ENCODE results near the gene CRK. TPM values are rescaled to one million over a fixed set of nuclear protein-coding genes. Genes with fewer than 3 reads are reported as not detected.

Gene CRK
- total and polyA plus RNA-seq, 10 of the 15 experiments (the other 5 are each of a cell fraction or from before 2014, with no cell fraction given): 11.1 to 23.8 (median 20.5) TPM

DNA sequence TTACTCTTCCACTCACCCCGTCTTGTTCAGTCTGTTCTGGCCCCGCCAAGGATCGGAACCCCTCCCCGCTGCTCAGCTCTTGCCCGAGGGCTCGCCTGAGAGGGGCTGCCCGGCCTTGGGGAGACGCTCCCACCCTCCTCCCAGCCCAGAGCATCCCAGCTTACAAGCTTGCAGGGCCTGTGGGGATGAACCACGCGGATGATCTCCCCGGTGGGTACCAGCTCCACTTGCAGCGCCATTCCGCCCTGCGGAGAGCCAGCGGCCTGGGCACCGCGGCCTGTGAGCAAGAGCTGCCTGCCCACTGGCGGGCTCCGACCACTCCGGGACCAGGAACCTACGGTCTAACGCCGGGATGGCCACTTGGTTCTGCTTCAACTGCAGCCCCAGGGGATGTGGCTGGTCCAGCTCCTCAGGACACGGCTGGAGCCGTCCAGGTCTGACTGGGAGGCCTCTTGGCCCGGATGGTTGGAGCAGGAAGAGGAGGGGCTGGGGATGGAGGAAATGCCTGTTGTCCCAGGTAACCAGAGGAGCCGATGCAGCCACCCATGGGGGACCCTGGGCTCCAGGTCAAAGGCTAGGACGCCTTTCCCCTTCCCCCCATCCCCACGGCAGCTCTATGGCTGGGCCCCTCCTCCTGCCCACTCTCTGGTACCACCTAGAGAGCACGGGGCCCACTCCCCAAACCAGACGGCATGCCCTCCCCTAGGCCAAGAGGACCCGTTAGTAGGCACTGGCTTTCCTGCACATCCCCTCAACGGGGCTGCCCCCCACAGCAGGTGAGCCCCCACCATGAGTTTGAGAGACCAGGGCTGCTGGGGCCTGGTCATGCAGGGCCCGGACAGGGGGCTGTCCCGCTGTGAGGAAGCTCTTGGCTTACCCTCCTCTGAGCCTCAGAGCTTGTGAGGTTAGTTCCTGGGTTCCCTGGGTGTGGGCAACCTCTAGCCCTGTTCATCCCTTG lies 36.5 kb upstream of the CRK start, which contains the start of gene MYO1C:
MYO1C (minus strand) TSS at position 438 of the 958 bp plus-strand sequence; CDS start at position 239, 199 bp downstream.
- Histone ChIP-seq H3K4me2 (ENCODE audit: control insufficient read depth, insufficient read depth) (peak within 1 kb of the TSS; percentile 99), H3K36me3 (ENCODE audit: control insufficient read depth in 2 of 2, insufficient read depth in 2 of 2, low read length in 1 of 2) (peaks cover 0 to 4% of the 10 kb centered on the region in 2 experiments; a peak in 1 of 4 replicates), H3K27me3 (replicated peaks in 1 of 2; ENCODE audit: control insufficient read depth in 2 of 2, insufficient read depth in 2 of 2, low read length in 1 of 2) (no peaks in the 10 kb centered on the region), H3K4me3 (peak within 1 kb of the TSS; percentile 60; the same call in 1 of the 2 replicates), H4K20me1 (ENCODE audit: control insufficient read depth, insufficient read depth) (no peaks in the 10 kb centered on the region), H3K27ac (ENCODE audit: control insufficient read depth, insufficient read depth) (no peak within 1 kb of the TSS), H3K4me1 (ENCODE audit: control insufficient read depth, insufficient read depth, low read length) (peaks cover 14% of the 10 kb centered on the region), H3K9ac (ENCODE audit: control insufficient read depth, insufficient read depth, low read length) (peak within 1 kb of the TSS; percentile 44; the same call in 1 of the 2 replicates), H2AFZ (ENCODE audit: control insufficient read depth, low read depth, low read length) (peak within 1 kb of the TSS; percentile 51; the same call in 1 of the 2 replicates), H3K9me3 (replicated peaks; ENCODE audit: control insufficient read depth, insufficient read depth, low read length) (no peaks in the 10 kb centered on the region), H3K79me2 (ENCODE audit: control insufficient read depth, insufficient read depth, low read length) (no peaks in the 10 kb centered on the region)
- DNase-seq (ENCODE audit: low read depth, low spot score): no peak
- FAIRE-seq: no peak
- ATAC-seq: no peak
- no TSS peak for BruUV-seq (replicated peaks)
- ChIA-PET RAD21 (ENCODE audit: unreplicated experiment) (interaction anchor here (0.8 to 1.1 kb wide), 2 partner anchors 23 to 127 kb away, joined by 3 read pairs; no protein-coding TSS in a partner anchor), POLR2A (interaction anchor here (1.5 kb wide), 1 partner anchor 18 kb away, joined by 11 read pairs; no protein-coding TSS in a partner anchor), SMC1A (ENCODE audit: uncharacterized antibody, unreplicated experiment) (interaction anchor here (1.3 kb wide), 1 partner anchor 33 kb away, joined by 3 read pairs; no protein-coding TSS in a partner anchor), CTCF (interaction anchor here (1.2 kb wide), 2 partner anchors 23 to 126 kb away, joined by 3 to 5 read pairs; no protein-coding TSS in a partner anchor)
- intact Hi-C loops (cut with micrococcal nuclease; ENCODE audit: unreplicated experiment): no loop called here
- 61% methylated on average over 35 of the region's 35 CpGs for WGBS (ENCODE audit: insufficient coverage, insufficient replicate concordance, low lambda C conversion rate, missing lambda C conversion rate)
- in situ Hi-C loops (cut with MboI): no loop called here
- TF ChIP-seq HDGF (IDR thresholded peaks at IDR 0.05): 0 out of 2 replicates have a peak, but pooled peaks have one; percentile 4
- TF ChIP-seq, protein P1, sequence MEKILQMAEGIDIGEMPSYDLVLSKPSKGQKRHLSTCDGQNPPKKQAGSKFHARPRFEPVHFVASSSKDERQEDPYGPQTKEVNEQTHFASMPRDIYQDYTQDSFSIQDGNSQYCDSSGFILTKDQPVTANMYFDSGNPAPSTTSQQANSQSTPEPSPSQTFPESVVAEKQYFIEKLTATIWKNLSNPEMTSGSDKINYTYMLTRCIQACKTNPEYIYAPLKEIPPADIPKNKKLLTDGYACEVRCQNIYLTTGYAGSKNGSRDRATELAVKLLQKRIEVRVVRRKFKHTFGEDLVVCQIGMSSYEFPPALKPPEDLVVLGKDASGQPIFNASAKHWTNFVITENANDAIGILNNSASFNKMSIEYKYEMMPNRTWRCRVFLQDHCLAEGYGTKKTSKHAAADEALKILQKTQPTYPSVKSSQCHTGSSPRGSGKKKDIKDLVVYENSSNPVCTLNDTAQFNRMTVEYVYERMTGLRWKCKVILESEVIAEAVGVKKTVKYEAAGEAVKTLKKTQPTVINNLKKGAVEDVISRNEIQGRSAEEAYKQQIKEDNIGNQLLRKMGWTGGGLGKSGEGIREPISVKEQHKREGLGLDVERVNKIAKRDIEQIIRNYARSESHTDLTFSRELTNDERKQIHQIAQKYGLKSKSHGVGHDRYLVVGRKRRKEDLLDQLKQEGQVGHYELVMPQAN (conservative IDR thresholded peaks at IDR 0.05): no peak
